ENCODE results near the gene OR5K2. TPM values are rescaled to one million over a fixed set of nuclear protein-coding genes. Genes with fewer than 3 reads are reported as not detected.

OR5K2 gene
- total RNA-seq = not detected
- polyA plus RNA-seq = not detected
- long read RNA-seq, donor 1 = 0 reads
- long read RNA-seq, donor 2 = 0 reads
- long read RNA-seq, donor 3 = 0 reads

- H3K4me1 ChIP-seq (ENCODE audit: insufficient read depth) = no peaks in the 10 kb centered on the region
- TF ChIP-seq POLR2A (IDR thresholded peaks at IDR 0.05) (no peak), EP300 (IDR thresholded peaks at IDR 0.05) (no peak), CTCF (IDR thresholded peaks at IDR 0.05) (no peak)
- no peaks in the 10 kb centered on the region for H3K9me3 ChIP-seq
- no peaks in the 10 kb centered on the region for H3K27me3 ChIP-seq
- intact Hi-C loops (cut with DNase I) = no loop called here
- WGBS, 3 donors = 80 to 87% (median 82%) methylated on average over 2 of the region's 2 CpGs
- DNase-seq = no peak
- no peak within 1 kb of the TSS for H3K27ac ChIP-seq
- H3K36me3 ChIP-seq = no peaks in the 10 kb centered on the region
- no peak within 1 kb of the TSS for H3K4me3 ChIP-seq
These were observed at the start of gene OR5K2 for GRCh38 chr3:98497381-98497780. Gene OR5K2 (plus strand): TSS chr3:98497681. CDS start chr3:98497681, 0 bp downstream.

- Histone ChIP-seq H3K27ac (no peak overlapping the region), H3K27me3 (no peaks in the 10 kb centered on the region), H3K9me3 (no peaks in the 10 kb centered on the region), H3K4me3 (no peak overlapping the region), H3K36me3 (no peaks in the 10 kb centered on the region), H3K4me1 (ENCODE audit: insufficient read depth) (no peaks in the 10 kb centered on the region)
- no peak for DNase-seq
- intact Hi-C loops (cut with DNase I) = no loop called here
- TF ChIP-seq EP300 (IDR thresholded peaks at IDR 0.05) (no peak), POLR2A (IDR thresholded peaks at IDR 0.05) (no peak)
- 86 to 94% (median 87%) methylated on average over 7 of the region's 7 CpGs for WGBS, 3 donors
These were observed 47.8 kb upstream of the OR5K2 start for GRCh38 chr3:98449606-98450193.

- TF ChIP-seq CTCF (IDR thresholded peaks at IDR 0.05) (no peak), POLR2A (IDR thresholded peaks at IDR 0.05) (no peak), EP300 (IDR thresholded peaks at IDR 0.05) (no peak)
- no peaks in the 10 kb centered on the region for H3K27me3 ChIP-seq
- H3K27ac ChIP-seq = no peak overlapping the region
- no peaks in the 10 kb centered on the region for H3K36me3 ChIP-seq
- DNase-seq = no peak
- WGBS, 3 donors = 72 to 84% (median 73%) methylated on average over 4 of the region's 4 CpGs
- intact Hi-C loops (cut with DNase I) = no loop called here
- no peaks in the 10 kb centered on the region for H3K9me3 ChIP-seq
- no peak overlapping the region for H3K4me3 ChIP-seq
- H3K4me1 ChIP-seq (ENCODE audit: insufficient read depth) = no peaks in the 10 kb centered on the region
These were observed 47.1 kb upstream of the OR5K2 start for GRCh38 chr3:98450372-98450771.

- DNase-seq = no peak
- intact Hi-C loops (cut with DNase I) = no loop called here
- no peak for TF ChIP-seq POLR2A (IDR thresholded peaks at IDR 0.05)
- TF ChIP-seq CTCF (IDR thresholded peaks at IDR 0.05) = no peak
- TF ChIP-seq EP300 (IDR thresholded peaks at IDR 0.05) = no peak
- Histone ChIP-seq H3K27me3 (no peaks in the 10 kb centered on the region), H3K9me3 (no peaks in the 10 kb centered on the region), H3K36me3 (no peaks in the 10 kb centered on the region), H3K27ac (no peak overlapping the region), H3K4me3 (no peak overlapping the region), H3K4me1 (ENCODE audit: insufficient read depth) (no peaks in the 10 kb centered on the region)
These were observed 43.7 kb upstream of the OR5K2 start for GRCh38 chr3:98453827-98454226.

GRCh38 chr3:98454929-98455328 is 42.6 kb upstream of the OR5K2 start:
- Histone ChIP-seq H3K27ac (no peak overlapping the region), H3K36me3 (no peaks in the 10 kb centered on the region), H3K27me3 (no peaks in the 10 kb centered on the region), H3K4me3 (no peak overlapping the region), H3K9me3 (no peaks in the 10 kb centered on the region), H3K4me1 (ENCODE audit: insufficient read depth) (no peaks in the 10 kb centered on the region)
- intact Hi-C loops (cut with DNase I) = no loop called here
- 92 to 97% (median 94%) methylated on average over 1 of the region's 1 CpG for WGBS, 3 donors
- no peak for TF ChIP-seq POLR2A (IDR thresholded peaks at IDR 0.05)
- TF ChIP-seq CTCF (IDR thresholded peaks at IDR 0.05) = no peak
- TF ChIP-seq EP300 (IDR thresholded peaks at IDR 0.05) = no peak
- DNase-seq = no peak
